Smooth muscle cell of the pulmonary artery (primary cell): Measurements from ENCODE around the gene FMOD. TPM values are rescaled to one million over a fixed set of nuclear protein-coding genes. Genes with fewer than 3 reads are reported as not detected.

ENCODE experiments used
- total RNA-seq: library from RNA; depleted of rRNA; stranded (reverse); fragments of >200 nt; gene quantifications from 2 replicates; pipeline ENCODE4 v1.2.3, GENCODE V29; 2014

Gene FMOD
- 11.8 and 32.6 TPM in 2 replicates for total RNA-seq

DNA sequence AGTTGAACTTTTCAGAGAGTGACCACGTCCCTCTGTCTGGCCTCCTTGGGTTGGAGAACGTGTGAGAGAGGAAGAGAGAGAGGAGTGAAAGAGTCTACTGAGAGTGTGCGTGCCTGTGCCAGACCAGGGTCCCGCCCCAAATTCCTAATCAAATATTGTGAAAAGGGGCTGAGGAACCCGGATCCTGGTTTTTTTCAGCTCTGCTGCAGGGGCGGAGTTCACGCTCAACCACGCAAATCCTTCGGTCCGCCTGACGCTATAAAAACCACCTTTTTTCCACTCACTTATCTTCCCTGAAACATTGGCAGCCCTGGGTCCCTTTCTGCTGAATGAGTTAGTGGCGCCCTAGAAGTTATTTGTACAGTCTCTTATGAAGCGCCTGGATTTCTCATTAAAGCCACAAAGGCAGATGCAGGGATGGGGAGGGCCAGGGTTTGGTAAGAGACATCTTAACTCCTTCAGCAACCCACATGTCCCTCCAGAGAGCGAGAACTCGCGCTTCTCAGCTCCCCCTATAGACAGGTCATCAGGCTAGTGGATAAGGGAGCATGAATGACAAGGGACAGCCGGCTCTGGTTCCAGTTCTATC is at the start of gene FMOD:
FMOD (minus strand) TSS at position 86 of the 589 bp plus-strand sequence. CDS start 2,852 bp downstream, outside the sequence.

DNA sequence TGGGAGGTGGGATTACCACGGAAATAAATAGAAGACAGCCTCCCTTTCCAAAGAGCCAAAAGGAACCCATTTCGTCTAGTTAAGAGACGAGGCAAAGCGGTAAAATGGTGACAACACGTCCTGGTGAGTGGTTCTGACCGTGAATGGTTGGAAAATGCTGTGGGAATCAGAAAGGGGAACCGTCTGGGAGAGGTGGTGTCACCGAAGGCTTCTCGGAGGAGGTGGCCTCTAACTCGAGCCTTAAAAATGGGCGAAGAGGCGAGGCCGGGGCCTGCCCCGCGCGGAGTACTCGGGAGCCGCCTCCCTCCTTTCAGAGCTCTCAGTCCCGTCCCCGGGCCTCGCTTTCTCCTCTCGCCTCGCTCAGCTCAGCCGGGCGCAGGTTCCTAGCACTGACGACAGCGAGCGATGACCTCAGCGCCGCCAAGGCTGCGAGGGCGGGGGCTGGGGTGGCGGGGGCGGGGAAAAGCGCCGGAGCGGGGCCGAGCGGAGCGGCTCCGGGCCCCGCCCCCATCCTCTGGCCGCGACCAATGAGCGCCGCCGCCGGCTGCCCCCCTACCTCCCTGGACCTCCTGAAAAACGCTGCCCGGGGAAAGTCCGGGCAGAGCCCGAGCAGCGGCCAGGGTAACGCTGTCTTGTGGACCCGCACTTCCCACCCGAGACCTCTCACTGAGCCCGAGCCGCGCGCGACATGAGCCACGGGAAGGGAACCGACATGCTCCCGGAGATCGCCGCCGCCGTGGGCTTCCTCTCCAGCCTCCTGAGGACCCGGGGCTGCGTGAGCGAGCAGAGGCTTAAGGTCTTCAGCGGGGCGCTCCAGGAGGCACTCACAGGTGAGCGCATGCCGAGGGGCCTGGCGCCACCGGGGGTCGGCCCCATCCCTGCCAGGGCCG is 45.8 kb downstream of the FMOD start, which contains the start of gene BTG2:
BTG2 (plus strand) TSS at position 601 of the 890 bp plus-strand sequence; CDS start at position 689, 88 bp downstream.

Other genes starting within 250 kb of the FMOD start
- 0.65 and 0.96 TPM in 2 replicates for gene ADORA1, start 223.4 kb downstream of the FMOD start, total RNA-seq
- 0.07 TPM in 1 of 2 replicates, not detected in the other for gene MYBPH, start 175.3 kb downstream of the FMOD start, total RNA-seq
- 0.39 and 1.1 TPM in 2 replicates for gene CHI3L1, start 164.4 kb downstream of the FMOD start, total RNA-seq
- 0.13 TPM in 1 of 2 replicates, not detected in the other for gene CHIT1, start 121.4 kb downstream of the FMOD start, total RNA-seq
- 14.7 and 22.3 TPM in 2 replicates for gene BTG2, start 45.6 kb downstream of the FMOD start, total RNA-seq
- 2.5 and 10.8 TPM in 2 replicates for gene PRELP, start 124.7 kb upstream of the FMOD start, total RNA-seq
- not detected in 2 replicates for gene OPTC, start 143.0 kb upstream of the FMOD start, total RNA-seq